ENCODE measurements around the gene RASL11A. TPM values are rescaled to one million over a fixed set of nuclear protein-coding genes. Genes with fewer than 3 reads are reported as not detected.
"Not testable (repeated sequence)": the region's sequence is repeated elsewhere in the genome, so short reads cannot be mapped to it uniquely, and the experiment has no call there.

RASL11A gene
- total and polyA plus RNA-seq, 2 experiments from 2014 or later, result 6.3 to 18.8 TPM

- TF ChIP-seq EZH2phosphoT487 (IDR thresholded peaks at IDR 0.05; ENCODE audit: low read depth, severe bottlenecking, unreplicated experiment) (no peak), CTCF (IDR thresholded peaks at IDR 0.05; ENCODE audit: poor library complexity) (no peak), EZH2 (IDR thresholded peaks at IDR 0.05; ENCODE audit: borderline replicate concordance) (no peak)
- H4K20me1 ChIP-seq (ENCODE audit: insufficient read depth, poor library complexity, severe bottlenecking), result no peaks in the 10 kb centered on the region
- no peak overlapping the region for H3K4me2 ChIP-seq
- H2AFZ ChIP-seq, result no peak overlapping the region
- no peak for DNase-seq (ENCODE audit: low spot score)
- H3K9me2 ChIP-seq (replicated peaks; ENCODE audit: insufficient read depth), result no peaks in the 10 kb centered on the region
- no peaks in the 10 kb centered on the region for H3K36me3 ChIP-seq (replicated peaks; ENCODE audit: insufficient read depth, low read depth)
- no peaks in the 10 kb centered on the region for H3K4me1 ChIP-seq (ENCODE audit: insufficient read depth)
- WGBS (ENCODE audit: low lambda C conversion rate, missing lambda C conversion rate), result 85% methylated on average over 8 of the region's 8 CpGs
- H3K79me2 ChIP-seq, result no peaks in the 10 kb centered on the region
- H3K27ac ChIP-seq, result no peak overlapping the region
- H3K27me3 ChIP-seq, result peaks cover 4% of the 10 kb centered on the region
- H3K9me3 ChIP-seq (ENCODE audit: low read depth), result no peaks in the 10 kb centered on the region
- no peak overlapping the region for H3K4me3 ChIP-seq
These were observed 51.1 kb downstream of the RASL11A start for GRCh38 chr13:27321468-27322431.

- not testable (repeated sequence) for H3K9me3 ChIP-seq (ENCODE audit: low read depth); H3K4me2 ChIP-seq; H3K27ac ChIP-seq; H4K20me1 ChIP-seq (ENCODE audit: insufficient read depth, poor library complexity, severe bottlenecking); H3K79me2 ChIP-seq; H2AFZ ChIP-seq; H3K4me3 ChIP-seq; H3K36me3 ChIP-seq (replicated peaks; ENCODE audit: insufficient read depth, low read depth); H3K4me1 ChIP-seq (ENCODE audit: insufficient read depth); H3K9me2 ChIP-seq (replicated peaks; ENCODE audit: insufficient read depth); DNase-seq (ENCODE audit: low spot score); H3K27me3 ChIP-seq
- WGBS (ENCODE audit: low lambda C conversion rate, missing lambda C conversion rate), result 88% methylated on average over 6 of the region's 6 CpGs
These were observed 51.8 kb downstream of the RASL11A start for GRCh38 chr13:27322443-27322842.

Small RNAs within 50 kb of the gene (small RNA-seq; reads per million reads assigned to genes)
- gene SNORA27 (not detected), gene SNORD102 (not detected)

Other genes starting within 250 kb of the RASL11A start
- gene USP12, start 99.0 kb upstream of the RASL11A start, total RNA-seq, result 26.4 and 33.7 TPM in 2 replicates
- gene USP12, start 99.0 kb upstream of the RASL11A start, polyA plus RNA-seq, result 15.4 and 17.5 TPM in 2 replicates
- 960 and 1,101 TPM in 2 replicates for gene RPL21, start 19.3 kb upstream of the RASL11A start, total RNA-seq
- 349 and 358 TPM in 2 replicates for gene RPL21, start 19.3 kb upstream of the RASL11A start, polyA plus RNA-seq
- gene GTF3A, start 153.8 kb downstream of the RASL11A start, total RNA-seq, result 63.2 and 77.1 TPM in 2 replicates
- 104 and 121 TPM in 2 replicates for gene GTF3A, start 153.8 kb downstream of the RASL11A start, polyA plus RNA-seq
- gene MTIF3, start 179.7 kb downstream of the RASL11A start, total RNA-seq, result 66.7 and 82.3 TPM in 2 replicates
- 58.0 and 71.6 TPM in 2 replicates for gene MTIF3, start 179.7 kb downstream of the RASL11A start, polyA plus RNA-seq